ENCODE results near the gene BSG.
"Not testable (repeated sequence)": the region's sequence is repeated elsewhere in the genome, so short reads cannot be mapped to it uniquely, and the experiment has no call there.

BSG gene

DNA sequence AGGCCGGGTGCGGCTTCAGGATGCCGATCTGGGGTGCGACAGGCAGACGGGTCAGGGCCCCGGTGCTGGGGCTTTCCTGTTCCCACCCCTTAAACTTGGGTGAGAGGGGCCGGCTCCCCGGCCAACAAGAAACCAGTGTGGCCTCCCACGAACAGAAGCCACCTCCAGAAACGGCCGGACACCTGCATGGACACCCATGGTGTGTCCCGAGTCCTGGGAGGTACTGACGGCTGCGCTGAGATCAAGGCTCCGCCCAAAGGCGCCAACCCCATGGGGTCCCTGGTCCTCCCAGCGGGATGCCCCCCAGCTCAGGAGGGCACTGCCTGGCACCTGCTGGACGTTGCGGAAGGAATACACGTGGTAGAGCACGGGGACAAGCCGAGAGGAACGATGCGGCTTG is 49.4 kb downstream of the BSG start:
- H3K4me3 ChIP-seq (ENCODE audit: low read length) = no peak overlapping the region
- DNase-seq (ENCODE audit: low read depth) = no peak
- H3K4me1 ChIP-seq (ENCODE audit: control insufficient read depth, insufficient read depth, low read length) = no peaks in the 10 kb centered on the region
- H3K27me3 ChIP-seq (replicated peaks; ENCODE audit: control insufficient read depth, insufficient read depth, low read length) = no peaks in the 10 kb centered on the region
- H3K9ac ChIP-seq (ENCODE audit: low read length) = no peak overlapping the region
- peaks cover 48% of the 10 kb centered on the region for H3K36me3 ChIP-seq (ENCODE audit: control insufficient read depth, insufficient read depth, low read length, severe bottlenecking)
- H3K9me3 ChIP-seq (ENCODE audit: control insufficient read depth, low read length) = no peaks in the 10 kb centered on the region

- no peak for DNase-seq (ENCODE audit: low read depth)
- Histone ChIP-seq H3K36me3 (ENCODE audit: control insufficient read depth, insufficient read depth, low read length, severe bottlenecking) (peaks cover 48% of the 10 kb centered on the region), H3K27me3 (replicated peaks; ENCODE audit: control insufficient read depth, insufficient read depth, low read length) (no peaks in the 10 kb centered on the region), H3K4me1 (ENCODE audit: control insufficient read depth, insufficient read depth, low read length) (no peaks in the 10 kb centered on the region), H3K9ac (ENCODE audit: low read length) (no peak overlapping the region), H3K4me3 (ENCODE audit: low read length) (no peak overlapping the region), H3K9me3 (ENCODE audit: control insufficient read depth, low read length) (no peaks in the 10 kb centered on the region)
Measured at GRCh38 chr19:622666-623065, 50.3 kb downstream of the BSG start.

DNA sequence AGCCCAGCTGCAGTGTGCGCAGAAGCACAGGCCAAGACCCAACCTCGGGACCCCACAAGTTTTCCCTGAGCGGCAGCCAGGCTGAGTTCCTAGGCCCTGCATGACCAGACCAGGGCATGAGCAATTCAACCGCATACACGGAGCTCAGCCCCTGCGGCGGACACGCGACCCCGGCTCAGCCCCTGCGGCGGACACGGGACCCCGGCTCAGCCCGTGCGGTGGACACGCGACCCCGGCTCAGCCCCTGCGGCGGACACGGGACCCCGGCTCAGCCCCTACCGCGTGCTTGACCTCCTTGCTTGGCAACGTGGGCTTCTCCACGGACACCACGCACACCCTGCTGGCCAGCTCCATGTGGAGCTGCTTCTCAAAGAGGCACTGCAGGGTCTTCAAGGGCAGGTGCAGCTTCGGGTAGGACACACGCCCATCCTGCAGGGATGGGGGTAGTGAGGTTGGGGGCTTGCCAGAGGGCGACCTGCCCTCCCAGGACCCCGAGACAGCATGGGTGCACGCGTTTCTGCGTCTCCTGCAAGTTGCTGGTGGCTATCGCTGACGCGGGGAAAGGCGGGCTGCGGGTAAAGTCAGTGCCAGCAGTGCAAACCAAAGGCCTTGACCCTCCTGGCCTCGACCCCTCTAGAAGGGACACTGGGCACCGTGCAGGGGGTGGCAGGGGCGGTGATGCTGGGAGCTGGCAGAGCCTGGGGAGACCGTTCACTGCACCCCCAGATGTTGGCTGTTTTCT is 51.0 kb downstream of the BSG start:
- H3K4me1 ChIP-seq (ENCODE audit: control insufficient read depth, insufficient read depth, low read length) = no peaks in the 10 kb centered on the region
- H3K4me3 ChIP-seq (ENCODE audit: low read length) = no peak overlapping the region
- no peak overlapping the region for H3K9ac ChIP-seq (ENCODE audit: low read length)
- H3K9me3 ChIP-seq (ENCODE audit: control insufficient read depth, low read length) = no peaks in the 10 kb centered on the region
- H3K36me3 ChIP-seq (ENCODE audit: control insufficient read depth, insufficient read depth, low read length, severe bottlenecking) = peaks cover 48% of the 10 kb centered on the region
- DNase-seq (ENCODE audit: low read depth) = no peak
- H3K27me3 ChIP-seq (replicated peaks; ENCODE audit: control insufficient read depth, insufficient read depth, low read length) = no peaks in the 10 kb centered on the region

- no peaks in the 10 kb centered on the region for H3K27me3 ChIP-seq (replicated peaks; ENCODE audit: control insufficient read depth, insufficient read depth, low read length)
- peaks cover 47% of the 10 kb centered on the region for H3K36me3 ChIP-seq (ENCODE audit: control insufficient read depth, insufficient read depth, low read length, severe bottlenecking)
- peak; percentile 89 for DNase-seq (ENCODE audit: low read depth)
Measured at GRCh38 chr19:623974-624373, 51.6 kb downstream of the BSG start.

DNA sequence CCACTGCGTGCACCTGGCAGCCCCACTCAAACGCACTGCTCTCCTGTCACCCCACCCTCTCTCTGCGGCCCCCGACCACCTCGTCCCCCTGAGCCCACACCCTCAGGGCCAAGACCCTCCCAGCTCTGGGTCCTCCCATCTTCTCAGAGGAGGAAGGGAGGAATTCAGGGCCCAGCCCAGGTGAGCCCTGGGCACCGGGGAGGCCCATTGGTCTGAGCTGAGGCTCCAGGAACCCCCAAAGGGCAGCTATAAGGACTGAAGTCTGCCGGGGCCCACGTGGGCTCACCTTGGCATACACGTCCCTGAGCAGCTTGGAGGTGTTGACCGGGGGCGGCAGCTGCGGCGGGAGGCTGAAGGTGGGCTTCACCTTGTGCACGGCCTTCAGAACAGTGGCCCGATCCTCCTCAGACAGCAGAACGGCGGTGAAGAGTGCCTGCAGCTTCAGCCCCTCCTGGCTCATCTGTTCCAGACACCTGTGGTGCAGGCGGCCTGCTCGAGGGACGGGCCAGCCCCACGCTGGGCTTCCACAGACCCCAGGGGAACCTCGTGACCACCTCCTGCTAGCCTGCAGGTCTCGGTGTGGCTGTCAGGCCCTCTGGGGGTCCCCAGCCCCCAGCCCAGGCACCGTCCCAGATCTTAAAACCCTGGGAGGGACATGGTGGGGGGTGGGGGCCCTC is 52.2 kb downstream of the BSG start:
- Histone ChIP-seq H3K4me1 (ENCODE audit: control insufficient read depth, insufficient read depth, low read length) (no peaks in the 10 kb centered on the region), H3K36me3 (ENCODE audit: control insufficient read depth, insufficient read depth, low read length, severe bottlenecking) (peaks cover 45% of the 10 kb centered on the region), H3K9ac (ENCODE audit: low read length) (no peak overlapping the region), H3K27me3 (replicated peaks; ENCODE audit: control insufficient read depth, insufficient read depth, low read length) (no peaks in the 10 kb centered on the region), H3K9me3 (ENCODE audit: control insufficient read depth, low read length) (no peaks in the 10 kb centered on the region), H3K4me3 (ENCODE audit: low read length) (no peak overlapping the region)
- no peak for DNase-seq (ENCODE audit: low read depth)

More at GRCh38 chr19:623974-624373, 51.6 kb downstream of the BSG start:
- Histone ChIP-seq H3K9me3 (ENCODE audit: control insufficient read depth, low read length) (no peaks in the 10 kb centered on the region), H3K4me1 (ENCODE audit: control insufficient read depth, insufficient read depth, low read length) (no peaks in the 10 kb centered on the region), H3K4me3 (ENCODE audit: low read length) (no peak overlapping the region), H3K9ac (ENCODE audit: low read length) (no peak overlapping the region)

- no peak for DNase-seq (ENCODE audit: low read depth)
- H3K36me3 ChIP-seq (ENCODE audit: control insufficient read depth, insufficient read depth, low read length, severe bottlenecking) = peaks cover 40% of the 10 kb centered on the region
- no peaks in the 10 kb centered on the region for H3K9me3 ChIP-seq (ENCODE audit: control insufficient read depth, low read length)
- H3K4me3 ChIP-seq (ENCODE audit: low read length) = no peak overlapping the region
- no peaks in the 10 kb centered on the region for H3K27me3 ChIP-seq (replicated peaks; ENCODE audit: control insufficient read depth, insufficient read depth, low read length)
- H3K9ac ChIP-seq (ENCODE audit: low read length) = no peak overlapping the region
- H3K4me1 ChIP-seq (ENCODE audit: control insufficient read depth, insufficient read depth, low read length) = no peaks in the 10 kb centered on the region
Measured at GRCh38 chr19:625257-625656, 52.9 kb downstream of the BSG start.

DNA sequence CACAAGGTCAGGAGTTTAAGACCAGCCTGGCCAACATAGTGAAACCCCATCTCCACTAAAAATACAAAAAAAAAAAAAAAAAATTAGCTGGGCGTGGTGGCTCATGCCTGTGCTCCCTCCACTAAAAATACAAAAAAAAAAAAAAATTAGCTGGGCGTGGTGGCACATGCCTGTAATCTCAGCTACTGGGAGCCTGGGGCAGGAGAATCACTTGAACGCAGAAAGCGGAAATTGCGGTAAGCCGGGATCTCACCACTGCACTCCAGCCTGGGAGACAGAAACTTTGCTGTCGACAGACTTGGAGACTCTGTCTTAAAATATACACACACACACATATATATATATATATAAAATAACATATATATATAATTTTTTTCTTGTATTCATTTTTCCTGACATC is 54.2 kb downstream of the BSG start:
- H3K36me3 ChIP-seq (ENCODE audit: control insufficient read depth, insufficient read depth, low read length, severe bottlenecking) = peaks cover 42% of the 10 kb centered on the region
- H3K9ac ChIP-seq (ENCODE audit: low read length); H3K4me1 ChIP-seq (ENCODE audit: control insufficient read depth, insufficient read depth, low read length); H3K27me3 ChIP-seq (replicated peaks; ENCODE audit: control insufficient read depth, insufficient read depth, low read length); H3K9me3 ChIP-seq (ENCODE audit: control insufficient read depth, low read length); DNase-seq (ENCODE audit: low read depth); H3K4me3 ChIP-seq (ENCODE audit: low read length): not testable (repeated sequence)

GRCh38 chr19:628168-628567 is 55.8 kb downstream of the BSG start:
- peak; percentile 7 for DNase-seq (ENCODE audit: low read depth)
- H3K9me3 ChIP-seq (ENCODE audit: control insufficient read depth, low read length) = no peaks in the 10 kb centered on the region
- peaks cover 34% of the 10 kb centered on the region for H3K36me3 ChIP-seq (ENCODE audit: control insufficient read depth, insufficient read depth, low read length, severe bottlenecking)
- H3K9ac ChIP-seq (ENCODE audit: low read length) = no peak overlapping the region
- no peaks in the 10 kb centered on the region for H3K27me3 ChIP-seq (replicated peaks; ENCODE audit: control insufficient read depth, insufficient read depth, low read length)
- no peak overlapping the region for H3K4me3 ChIP-seq (ENCODE audit: low read length)
- peaks cover 4% of the 10 kb centered on the region for H3K4me1 ChIP-seq (ENCODE audit: control insufficient read depth, insufficient read depth, low read length)

DNA sequence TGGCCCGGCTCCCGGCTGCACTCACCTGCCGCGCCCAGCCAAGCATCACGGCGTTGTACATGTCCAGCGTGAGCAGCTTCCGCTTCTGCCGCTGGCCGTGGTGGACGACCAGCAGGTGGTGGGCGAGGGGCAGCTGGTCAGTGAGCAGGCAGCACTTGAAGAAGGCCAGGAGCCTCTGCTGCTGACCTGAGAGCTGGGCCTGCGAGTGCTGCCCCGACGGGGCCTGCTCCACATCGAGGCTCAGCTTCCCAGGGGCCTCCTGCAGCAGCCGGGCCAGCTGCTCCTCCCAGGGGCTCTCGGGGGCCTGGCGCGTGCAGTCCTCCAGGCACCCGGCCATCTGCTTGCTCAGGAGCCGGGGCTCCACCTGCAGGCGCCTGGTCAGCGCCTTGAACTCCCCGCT is 57.1 kb downstream of the BSG start:
- H3K36me3 ChIP-seq (ENCODE audit: control insufficient read depth, insufficient read depth, low read length, severe bottlenecking) = peaks cover 27% of the 10 kb centered on the region
- peaks cover 12% of the 10 kb centered on the region for H3K4me1 ChIP-seq (ENCODE audit: control insufficient read depth, insufficient read depth, low read length)
- H3K9ac ChIP-seq (ENCODE audit: low read length); H3K9me3 ChIP-seq (ENCODE audit: control insufficient read depth, low read length); DNase-seq (ENCODE audit: low read depth); H3K27me3 ChIP-seq (replicated peaks; ENCODE audit: control insufficient read depth, insufficient read depth, low read length); H3K4me3 ChIP-seq (ENCODE audit: low read length): not testable (repeated sequence)

- no peak overlapping the region for H3K9ac ChIP-seq (ENCODE audit: low read length)
- H3K36me3 ChIP-seq (ENCODE audit: control insufficient read depth, insufficient read depth, low read length, severe bottlenecking) = peaks cover 22% of the 10 kb centered on the region
- no peak overlapping the region for H3K4me3 ChIP-seq (ENCODE audit: low read length)
- H3K4me1 ChIP-seq (ENCODE audit: control insufficient read depth, insufficient read depth, low read length) = peaks cover 12% of the 10 kb centered on the region
- DNase-seq (ENCODE audit: low read depth) = no peak
- H3K27me3 ChIP-seq (replicated peaks; ENCODE audit: control insufficient read depth, insufficient read depth, low read length) = no peaks in the 10 kb centered on the region
- H3K9me3 ChIP-seq (ENCODE audit: control insufficient read depth, low read length) = no peaks in the 10 kb centered on the region
Measured at GRCh38 chr19:629961-630714, 57.7 kb downstream of the BSG start.

DNA sequence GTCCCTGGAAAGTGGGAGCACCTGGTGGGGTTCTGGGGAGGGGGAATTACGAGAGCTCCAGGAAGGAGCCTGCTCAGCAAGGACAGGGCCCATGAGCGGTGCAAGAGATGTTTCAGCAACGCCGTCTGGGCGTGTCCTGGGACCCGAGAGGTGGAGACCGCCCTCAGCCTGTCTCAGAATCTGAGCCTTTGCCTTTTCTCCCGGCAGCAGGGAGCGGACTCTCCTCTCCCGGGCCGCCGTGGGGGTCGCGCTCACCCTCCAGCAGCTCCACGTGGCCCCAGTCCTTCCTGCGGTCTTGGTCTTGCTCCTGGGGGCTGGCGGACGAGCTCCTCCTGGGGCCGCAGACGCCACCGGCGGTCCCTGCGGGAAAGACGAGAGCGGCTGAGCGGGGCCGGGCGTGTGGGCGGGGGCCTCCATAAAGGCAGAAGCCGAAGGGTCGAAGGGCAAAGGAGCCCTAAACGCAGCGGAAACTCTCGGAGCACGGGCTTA is 60.2 kb downstream of the BSG start:
- Histone ChIP-seq H3K4me1 (ENCODE audit: control insufficient read depth, insufficient read depth, low read length) (peaks cover 12% of the 10 kb centered on the region), H3K9ac (ENCODE audit: low read length) (peak overlapping the region; percentile 95), H3K27me3 (replicated peaks; ENCODE audit: control insufficient read depth, insufficient read depth, low read length) (no peaks in the 10 kb centered on the region), H3K9me3 (ENCODE audit: control insufficient read depth, low read length) (no peaks in the 10 kb centered on the region), H3K4me3 (ENCODE audit: low read length) (peak overlapping the region; percentile 96), H3K36me3 (ENCODE audit: control insufficient read depth, insufficient read depth, low read length, severe bottlenecking) (peaks cover 18% of the 10 kb centered on the region)
- DNase-seq (ENCODE audit: low read depth) = peak; percentile 78
